ENCODE data around the gene MAP1LC3B.
"Not testable (repeated sequence)": the region's sequence is repeated elsewhere in the genome, so short reads cannot be mapped to it uniquely, and the experiment has no call there.

The MAP1LC3B gene

GRCh38 chr16:87383505-87384161 lies 8.5 kb upstream of the MAP1LC3B start, which contains the start of gene FBXO31:
Gene FBXO31, minus strand, starts transcription at chr16:87383776. Its CDS starts 32 bp downstream, at chr16:87383744.
- DNase-seq: peak; percentile 84

- no peak for DNase-seq
Measured at GRCh38 chr16:87384162-87384874, 7.8 kb upstream of the MAP1LC3B start.

GRCh38 chr16:87384875-87385167 lies 7.3 kb upstream of the MAP1LC3B start:
- not testable (repeated sequence) for DNase-seq

- DNase-seq: peak; percentile 89
Measured at GRCh38 chr16:87387942-87388817, 4.0 kb upstream of the MAP1LC3B start.

- no peak for DNase-seq
Measured at GRCh38 chr16:87388818-87389134, 3.4 kb upstream of the MAP1LC3B start.

GRCh38 chr16:87389245-87389644 lies 2.9 kb upstream of the MAP1LC3B start:
- no peak for DNase-seq

GRCh38 chr16:87389914-87390313 lies 2.2 kb upstream of the MAP1LC3B start:
- DNase-seq: not testable (repeated sequence)

- no peak for DNase-seq
Measured at GRCh38 chr16:87390641-87391323, 1.4 kb upstream of the MAP1LC3B start.

- no peak for DNase-seq
Measured at GRCh38 chr16:87391324-87391949, 699 bp upstream of the MAP1LC3B start.

- peak; percentile 54 for DNase-seq
Measured at GRCh38 chr16:87392821-87393679, 914 bp downstream of the MAP1LC3B start.

- DNase-seq: no peak
Measured at GRCh38 chr16:87393680-87394055, 1.5 kb downstream of the MAP1LC3B start.

GRCh38 chr16:87395181-87395842 lies 3.2 kb downstream of the MAP1LC3B start:
- DNase-seq: no peak

GRCh38 chr16:87404764-87405625 lies 12.9 kb downstream of the MAP1LC3B start:
- no peak for DNase-seq

- DNase-seq: no peak
Measured at GRCh38 chr16:87406495-87407088, 14.5 kb downstream of the MAP1LC3B start.

GRCh38 chr16:87407511-87408112 lies 15.5 kb downstream of the MAP1LC3B start:
- peak; percentile 22 for DNase-seq

- DNase-seq: no peak
Measured at GRCh38 chr16:87409153-87409552, 17.0 kb downstream of the MAP1LC3B start.

GRCh38 chr16:87409781-87410180 lies 17.6 kb downstream of the MAP1LC3B start:
- DNase-seq: no peak

- DNase-seq: no peak
Measured at GRCh38 chr16:87410530-87410929, 18.4 kb downstream of the MAP1LC3B start.

- no peak for DNase-seq
Measured at GRCh38 chr16:87410968-87411367, 18.8 kb downstream of the MAP1LC3B start.

All from CD4-positive, alpha-beta T cell treated with Interleukin-6 for 4 hours (primary cell).